Measurements from ENCODE around the gene IVL. TPM values are rescaled to one million over a fixed set of nuclear protein-coding genes. Genes with fewer than 3 reads are reported as not detected.

The IVL gene
- polyA plus RNA-seq, 1 donor from 2014 or later: not detected

GRCh38 chr1:152884085-152884484 is 24.3 kb upstream of the IVL start:
- no peaks in the 10 kb centered on the region for H3K36me3 ChIP-seq (ENCODE audit: insufficient read depth, low read length)
- H2AFZ ChIP-seq (ENCODE audit: low read depth, low read length): no peak overlapping the region
- no peaks in the 10 kb centered on the region for H3F3A ChIP-seq (ENCODE audit: insufficient read depth, low read length, poor library complexity, severe bottlenecking)
- H3K9me3 ChIP-seq (ENCODE audit: low read length): no peaks in the 10 kb centered on the region
- no peak overlapping the region for H3K4me3 ChIP-seq (ENCODE audit: low read length)
- H4K20me1 ChIP-seq (ENCODE audit: insufficient read depth): no peaks in the 10 kb centered on the region
- H3K27ac ChIP-seq (ENCODE audit: low read length): no peak overlapping the region
- no peaks in the 10 kb centered on the region for H3K27me3 ChIP-seq (ENCODE audit: insufficient read depth, low read depth, low read length)
- TF ChIP-seq EP300 (conservative IDR thresholded peaks at IDR 0.05; ENCODE audit: poor library complexity, severe bottlenecking): no peak
- no peak for TF ChIP-seq EZH2 (IDR thresholded peaks at IDR 0.05; ENCODE audit: borderline replicate concordance, insufficient read depth, low read length, poor library complexity, severe bottlenecking)
- TF ChIP-seq RAD21 (conservative IDR thresholded peaks at IDR 0.05): no peak
- TF ChIP-seq POLR2AphosphoS5 (IDR thresholded peaks at IDR 0.05): no peak
- TF ChIP-seq CTCF (IDR thresholded peaks at IDR 0.05; ENCODE audit: poor library complexity, severe bottlenecking): no peak
- TF ChIP-seq REST (IDR thresholded peaks at IDR 0.05; ENCODE audit: borderline replicate concordance): no peak
- TF ChIP-seq TAF1 (IDR thresholded peaks at IDR 0.05; ENCODE audit: low read depth): no peak
- no peak overlapping the region for H3K9ac ChIP-seq (ENCODE audit: low read length)
- H3K4me2 ChIP-seq (ENCODE audit: low read length): no peak overlapping the region
- H3K9me2 ChIP-seq (ENCODE audit: insufficient read depth, low read length): no peaks in the 10 kb centered on the region
- H3K79me2 ChIP-seq (replicated peaks; ENCODE audit: insufficient read depth, low read length): no peaks in the 10 kb centered on the region

- Histone ChIP-seq H3K4me2 (ENCODE audit: low read length) (no peak overlapping the region), H3K79me2 (replicated peaks; ENCODE audit: insufficient read depth, low read length) (no peaks in the 10 kb centered on the region), H3K27me3 (ENCODE audit: insufficient read depth, low read depth, low read length) (no peaks in the 10 kb centered on the region), H4K20me1 (ENCODE audit: insufficient read depth) (no peaks in the 10 kb centered on the region), H3K4me3 (ENCODE audit: low read length) (no peak overlapping the region), H3K36me3 (ENCODE audit: insufficient read depth, low read length) (no peaks in the 10 kb centered on the region), H2AFZ (ENCODE audit: low read depth, low read length) (no peak overlapping the region), H3K9ac (ENCODE audit: low read length) (no peak overlapping the region), H3K27ac (ENCODE audit: low read length) (no peak overlapping the region), H3K9me2 (ENCODE audit: insufficient read depth, low read length) (no peaks in the 10 kb centered on the region), H3F3A (ENCODE audit: insufficient read depth, low read length, poor library complexity, severe bottlenecking) (no peaks in the 10 kb centered on the region), H3K9me3 (ENCODE audit: low read length) (no peaks in the 10 kb centered on the region)
- no peak for TF ChIP-seq TAF1 (IDR thresholded peaks at IDR 0.05; ENCODE audit: low read depth)
- TF ChIP-seq RAD21 (conservative IDR thresholded peaks at IDR 0.05): no peak
- no peak for TF ChIP-seq EP300 (conservative IDR thresholded peaks at IDR 0.05; ENCODE audit: poor library complexity, severe bottlenecking)
- TF ChIP-seq REST (IDR thresholded peaks at IDR 0.05; ENCODE audit: borderline replicate concordance): no peak
- TF ChIP-seq CTCF (IDR thresholded peaks at IDR 0.05; ENCODE audit: poor library complexity, severe bottlenecking): no peak
- no peak for TF ChIP-seq MXI1 (conservative IDR thresholded peaks at IDR 0.05; ENCODE audit: poor library complexity, severe bottlenecking)
- TF ChIP-seq EZH2 (IDR thresholded peaks at IDR 0.05; ENCODE audit: borderline replicate concordance, insufficient read depth, low read length, poor library complexity, severe bottlenecking): no peak
- TF ChIP-seq SMC3 (conservative IDR thresholded peaks at IDR 0.05; ENCODE audit: poor library complexity): no peak
- TF ChIP-seq POLR2AphosphoS5 (IDR thresholded peaks at IDR 0.05): no peak
Observed at GRCh38 chr1:152884506-152884905, 23.8 kb upstream of the IVL start.

All from neural cell (in vitro differentiated cells).